IMR-90 (cell line): Measurements from ENCODE around the gene ALCAM. TPM values are rescaled to one million over a fixed set of nuclear protein-coding genes. Genes with fewer than 3 reads are reported as not detected.

Source experiments
- ATAC-seq: fragments of 200-7000 bp; cut with Tn5 transposase; 2 replicates; pipeline ENCODE4 v1.9.1; 2020; ENCODE audit warnings: low read depth, mild to moderate bottlenecking, moderate library complexity
- BruUV-seq: library from RNA; stranded (reverse); fragments of 400-500 nt; replicated peaks from 2 replicates; lab custom pipeline; 2021; lab: Mats Ljungman, UMichigan
- CTCF ChIA-PET: fragments of 300-600 bp; formaldehyde crosslinking; extraction: SDS; loops from one replicate; lab custom pipeline; 2021; ENCODE audit warnings: antibody characterized with exemption; lab: Yijun Ruan, JAX
- POLR2A ChIA-PET: fragments of 300-600 bp; sonication (Branson Sonifier 250); formaldehyde crosslinking; loops from one replicate; lab custom pipeline; 2022; ENCODE audit warnings: antibody characterized with exemption; ENCODE audit not compliant: unreplicated experiment; lab: Charles Lee
- DNase-seq: peaks from one replicate; pipeline ENCODE4 v3.0.0; 2013
- H2AFZ ChIP-seq: replicated peaks from 2 replicates; pipeline ENCODE3; 2013; ENCODE audit warnings: low read length, mild to moderate bottlenecking; ENCODE audit not compliant: poor library complexity
- H2AK5ac ChIP-seq: 2 replicates; pipeline ENCODE4 v1.6.1; 2013; ENCODE audit warnings: low read depth, low read length, inconsistent platforms
- H2AK9ac ChIP-seq: replicated peaks from 2 replicates; pipeline ENCODE3; 2013; ENCODE audit warnings: mild to moderate bottlenecking, low read depth, low read length, moderate library complexity; ENCODE audit not compliant: poor library complexity
- H2BK120ac ChIP-seq: 2 replicates; pipeline ENCODE4 v1.6.1; 2013; ENCODE audit warnings: low read depth, low read length, inconsistent platforms
- H2BK15ac ChIP-seq: 3 replicates; pipeline ENCODE4 v1.6.1; 2013; ENCODE audit warnings: low read depth, low read length, inconsistent platforms
- H2BK20ac ChIP-seq: 2 replicates; pipeline ENCODE4 v1.6.1; 2013; ENCODE audit warnings: low read depth, mild to moderate bottlenecking, inconsistent platforms, low read length, moderate library complexity
- H2BK5ac ChIP-seq: 2 replicates; pipeline ENCODE4 v1.6.1; 2013; ENCODE audit warnings: mild to moderate bottlenecking, low read depth, low read length, inconsistent platforms; ENCODE audit not compliant: poor library complexity, severe bottlenecking
- H3K14ac ChIP-seq: replicated peaks from 2 replicates; pipeline ENCODE4 v1.6.1; 2013; ENCODE audit warnings: low read depth, low read length, inconsistent platforms
- H3K18ac ChIP-seq: 2 replicates; pipeline ENCODE4 v1.6.1; 2013; ENCODE audit warnings: low read depth, low read length, control low read depth
- H3K23ac ChIP-seq: 2 replicates; pipeline ENCODE4 v1.6.1; 2013; ENCODE audit warnings: low read depth, low read length, inconsistent platforms
- H3K27ac ChIP-seq: 2 replicates; pipeline ENCODE4 v1.5.1; 2013; ENCODE audit warnings: mild to moderate bottlenecking, control low read depth, low read length; ENCODE audit not compliant: insufficient read depth
- H3K27me3 ChIP-seq: 2 replicates; pipeline ENCODE4 v1.6.1; 2013; ENCODE audit warnings: low read length; ENCODE audit not compliant: control insufficient read depth, insufficient read depth
- H3K36me3 ChIP-seq: 2 replicates; pipeline ENCODE4 v1.6.1; 2013; ENCODE audit warnings: low read length, mixed read lengths; ENCODE audit not compliant: control insufficient read depth, insufficient read depth
- H3K4ac ChIP-seq: 2 replicates; pipeline ENCODE4 v1.6.1; 2013; ENCODE audit warnings: low read depth, low read length, inconsistent platforms
- H3K4me1 ChIP-seq: 2 replicates; pipeline ENCODE4 v1.6.1; 2013; ENCODE audit warnings: low read length, mixed read lengths; ENCODE audit not compliant: control insufficient read depth, insufficient read depth
- H3K4me2 ChIP-seq: 2 replicates; pipeline ENCODE4 v1.6.1; 2013; ENCODE audit warnings: low read depth, mild to moderate bottlenecking, control low read depth, low read length, moderate library complexity
- H3K4me3 ChIP-seq: 2 replicates; pipeline ENCODE4 v1.5.1; 2013; ENCODE audit warnings: low read depth, mild to moderate bottlenecking, control low read depth, low read length, moderate library complexity; ENCODE audit not compliant: insufficient read depth
- H3K56ac ChIP-seq: 2 replicates; pipeline ENCODE4 v1.6.1; 2013; ENCODE audit warnings: low read length, inconsistent platforms; ENCODE audit not compliant: insufficient read depth; ENCODE audit errors: extremely low read depth
- H3K79me1 ChIP-seq, 2 experiments: 2 replicates each; pipeline ENCODE4 v1.6.1; 2013; ENCODE audit warnings: low read length in 2 of 2, inconsistent platforms in 1 of 2, low read depth in 1 of 2
- H3K9ac ChIP-seq: 2 replicates; pipeline ENCODE4 v1.6.1; 2013; ENCODE audit warnings: low read depth, low read length, control low read depth
- H3K9me1 ChIP-seq: 2 replicates; pipeline ENCODE4 v1.6.1; 2013; ENCODE audit warnings: low read length, inconsistent platforms; ENCODE audit not compliant: insufficient read depth
- H3K9me3 ChIP-seq: 2 replicates; pipeline ENCODE4 v1.6.1; 2013; ENCODE audit warnings: low read length; ENCODE audit not compliant: control insufficient read depth, insufficient read depth
- H4K20me1 ChIP-seq: 2 replicates; pipeline ENCODE4 v1.6.1; 2013; ENCODE audit warnings: low read length, inconsistent platforms; ENCODE audit not compliant: insufficient read depth
- H4K5ac ChIP-seq: 2 replicates; pipeline ENCODE4 v1.6.1; 2013; ENCODE audit warnings: mild to moderate bottlenecking, low read depth, low read length, control low read depth
- H4K8ac ChIP-seq, 2 experiments: 2 replicates each; pipeline ENCODE4 v1.6.1; 2013; ENCODE audit warnings: low read depth in 2 of 2, low read length in 2 of 2, control low read depth in 1 of 2, inconsistent platforms in 1 of 2
- H4K91ac ChIP-seq: 2 replicates; pipeline ENCODE4 v1.6.1; 2013; ENCODE audit warnings: low read depth, low read length, inconsistent platforms; ENCODE audit not compliant: insufficient read depth
- BHLHE40 ChIP-seq: fragments of 150-350 bp; IDR thresholded peaks from 2 replicates; pipeline ENCODE4 v1.6.1; 2016; ENCODE audit warnings: mild to moderate bottlenecking, low read depth, low read length
- CEBPB ChIP-seq: IDR thresholded peaks from 2 replicates; pipeline ENCODE4 v1.6.1; 2012; ENCODE audit warnings: low read depth, low read length, improper control_type of control experiment
- MAFK ChIP-seq: IDR thresholded peaks from 2 replicates; pipeline ENCODE4 v1.6.1; 2012; ENCODE audit warnings: low read depth, low read length, improper control_type of control experiment
- MAZ ChIP-seq: IDR thresholded peaks from 2 replicates; pipeline ENCODE4 v1.6.1; 2012; ENCODE audit warnings: low read depth, mild to moderate bottlenecking, low read length, improper control_type of control experiment, moderate library complexity, borderline replicate concordance
- MXI1 ChIP-seq: IDR thresholded peaks from 2 replicates; pipeline ENCODE4 v1.6.1; 2012; ENCODE audit warnings: low read depth, mild to moderate bottlenecking, low read length, moderate library complexity, borderline replicate concordance
- NFE2L2 ChIP-seq: fragments of 150-350 bp; IDR thresholded peaks from 2 replicates; pipeline ENCODE4 v1.6.1; 2016; ENCODE audit warnings: low read depth, mild to moderate bottlenecking, low read length
- RCOR1 ChIP-seq: IDR thresholded peaks from 2 replicates; pipeline ENCODE4 v1.6.1; 2012; ENCODE audit warnings: mild to moderate bottlenecking, low read length, improper control_type of control experiment; ENCODE audit not compliant: insufficient replicate concordance
- SMC3 ChIP-seq: fragments of 150-350 bp; IDR thresholded peaks from 2 replicates; pipeline ENCODE4 v1.6.1; 2016; ENCODE audit warnings: low read depth, mild to moderate bottlenecking, antibody characterized with exemption, low read length, moderate library complexity
- WGBS, 2 experiments: methylation state at CpG; one replicate each; pipeline versions ENCODE4 v1.1.5 to v1.1.7; 2013; ENCODE audit warnings: missing lambda C conversion rate in 2 of 2; ENCODE audit not compliant: insufficient read length in 1 of 2; ENCODE audit errors: extremely low coverage in 2 of 2; 5-methylcytosine and 5-hydroxymethylcytosine counted together
- dilution Hi-C: fragments of 300-500 bp; cut with HindIII; formaldehyde crosslinking; loops from one replicate; pipeline ENCODE4 v1.14.3; 2018; ENCODE audit warnings: low sequenced_read_pairs; ENCODE audit not compliant: unreplicated experiment
- in situ Hi-C: fragments of 300-500 bp; cut with MboI; formaldehyde crosslinking; loops from 3 replicates; pipeline ENCODE4 v1.14.3; 2019; ENCODE audit warnings: low sequenced_read_pairs, inconsistent platforms, mixed read lengths
- intact Hi-C: fragments of 100-400 bp; cut with micrococcal nuclease; formaldehyde crosslinking; loops from 2 replicates; pipeline ENCODE4 v1.10.0; 2022
- polyA plus RNA-seq, 3 experiments: library from polyadenylated mRNA; depleted of rRNA; stranded (reverse); fragments of >200 nt; gene quantifications; 2 replicates each; pipeline ENCODE4 v1.2.3, GENCODE V29; 2012; ENCODE audit warnings: low replicate concordance in 1 of 3
- total RNA-seq: library from RNA; depleted of rRNA; stranded (reverse); fragments of >200 nt; gene quantifications from 2 replicates; pipeline ENCODE4 v1.2.3, GENCODE V29; 2012
- TF ChIP-seq, protein P1 (sequence below): fragments of 150-350 bp; IDR thresholded peaks from 2 replicates; pipeline ENCODE4 v1.6.1; 2017; ENCODE audit warnings: mild to moderate bottlenecking, antibody characterized with exemption, low read length, low read depth

The ALCAM gene
- total and polyA plus RNA-seq, 2 of the 4 experiments (the other 2 are of a cell fraction): 117 to 423 TPM

GRCh38 chr3:105348307-105348706 is 18.4 kb upstream of the ALCAM start:
- no TSS peak for BruUV-seq
- Histone ChIP-seq H3K4me2 (no peak overlapping the region), H3K9me3 (peaks cover 2% of the 10 kb centered on the region; the same call in 1 of the 2 replicates), H3K56ac (no peak overlapping the region), H2BK15ac (no peak overlapping the region), H3K4me1 (peaks cover 2% of the 10 kb centered on the region; the same call in 1 of the 2 replicates), H2AK9ac (no peak overlapping the region), H4K5ac (no peak overlapping the region), H4K20me1 (no peaks in the 10 kb centered on the region), H3K79me1 (0 out of 4 replicates have a peak, but pooled peaks cover 0 to 2% of the 10 kb centered on the region in 2 experiments), H4K8ac (no peak overlapping the region), H3K4me3 (no peak overlapping the region), H2BK20ac (no peak overlapping the region), H2BK120ac (no peak overlapping the region), H3K9me1 (no peaks in the 10 kb centered on the region), H3K36me3 (no peaks in the 10 kb centered on the region), H3K14ac (no peak overlapping the region), H2AK5ac (no peak overlapping the region), H4K91ac (no peak overlapping the region), H3K9ac (no peak overlapping the region), H3K18ac (no peak overlapping the region), H2AFZ (no peak overlapping the region), H3K4ac (no peak overlapping the region), H3K27me3 (no peaks in the 10 kb centered on the region), H3K27ac (no peak overlapping the region), H2BK5ac (no peak overlapping the region), H3K23ac (no peak overlapping the region)
- intact Hi-C loops: no loop called here
- TF ChIP-seq RCOR1 (no peak), SMC3 (no peak), NFE2L2 (no peak), CEBPB (no peak), BHLHE40 (no peak), MXI1 (no peak), MAFK (no peak), MAZ (no peak)
- TF ChIP-seq, protein P1, sequence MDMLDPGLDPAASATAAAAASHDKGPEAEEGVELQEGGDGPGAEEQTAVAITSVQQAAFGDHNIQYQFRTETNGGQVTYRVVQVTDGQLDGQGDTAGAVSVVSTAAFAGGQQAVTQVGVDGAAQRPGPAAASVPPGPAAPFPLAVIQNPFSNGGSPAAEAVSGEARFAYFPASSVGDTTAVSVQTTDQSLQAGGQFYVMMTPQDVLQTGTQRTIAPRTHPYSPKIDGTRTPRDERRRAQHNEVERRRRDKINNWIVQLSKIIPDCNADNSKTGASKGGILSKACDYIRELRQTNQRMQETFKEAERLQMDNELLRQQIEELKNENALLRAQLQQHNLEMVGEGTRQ: no peak
- DNase-seq: no peak
- ATAC-seq: no peak
- POLR2A ChIA-PET: no interaction called here
- CTCF ChIA-PET: no interaction called here
- in situ Hi-C loops: no loop called here
- dilution Hi-C loops: no loop called here
- no CpG with 5 or more reads among the region's 1 CpG for WGBS, 2 experiments
